Activated CD8-positive, alpha-beta memory T cell treated with anti-CD3 and anti-CD28 coated beads for 36 hours (primary cell): Measurements from ENCODE around the gene TMEM14B. TPM values are rescaled to one million over a fixed set of nuclear protein-coding genes. Genes with fewer than 3 reads are reported as not detected.
"Not testable (repeated sequence)": the region's sequence is repeated elsewhere in the genome, so short reads cannot be mapped to it uniquely, and the experiment has no call there.

Experiments used
- CTCF ChIA-PET: fragments of 350-600 bp; sonication (Branson Sonifier 250); formaldehyde crosslinking; loops from one replicate; lab custom pipeline; 2021; ENCODE audit warnings: antibody characterized with exemption; lab: Charles Lee
- POLR2A ChIA-PET: fragments of 350-600 bp; sonication (Branson Sonifier 250); formaldehyde crosslinking; loops from one replicate; lab custom pipeline; 2021; ENCODE audit warnings: antibody characterized with exemption; lab: Charles Lee
- total RNA-seq, 2 experiments: library from RNA; stranded (reverse); gene quantifications; one replicate each; pipeline ENCODE4 v1.2.3, GENCODE V29; 2021

The TMEM14B gene
- total RNA-seq, 2 experiments from 2014 or later, result 98.0 to 99.3 TPM

DNA sequence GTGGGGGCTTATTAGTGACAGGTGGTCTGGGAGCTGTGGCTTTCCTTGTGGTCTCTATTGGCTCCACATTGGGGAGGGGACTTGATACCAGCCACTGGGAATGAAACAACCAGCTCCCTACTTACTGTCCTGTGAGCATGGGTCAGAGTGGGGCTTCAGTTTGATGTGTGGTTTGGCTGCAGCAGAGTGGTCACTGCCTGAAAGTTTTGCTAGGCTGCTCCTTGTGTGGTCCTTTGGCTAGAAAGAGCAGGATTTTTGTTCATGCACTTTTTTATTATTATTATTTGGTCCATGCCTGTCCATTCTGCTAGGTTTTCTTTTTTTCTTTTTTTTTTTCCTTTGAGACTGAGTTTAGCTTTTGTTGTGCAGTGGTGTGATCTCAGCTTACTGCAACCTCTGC is 7.5 kb upstream of the TMEM14B start:
- POLR2A ChIA-PET, result no interaction called here
- CTCF ChIA-PET, result no interaction called here

DNA sequence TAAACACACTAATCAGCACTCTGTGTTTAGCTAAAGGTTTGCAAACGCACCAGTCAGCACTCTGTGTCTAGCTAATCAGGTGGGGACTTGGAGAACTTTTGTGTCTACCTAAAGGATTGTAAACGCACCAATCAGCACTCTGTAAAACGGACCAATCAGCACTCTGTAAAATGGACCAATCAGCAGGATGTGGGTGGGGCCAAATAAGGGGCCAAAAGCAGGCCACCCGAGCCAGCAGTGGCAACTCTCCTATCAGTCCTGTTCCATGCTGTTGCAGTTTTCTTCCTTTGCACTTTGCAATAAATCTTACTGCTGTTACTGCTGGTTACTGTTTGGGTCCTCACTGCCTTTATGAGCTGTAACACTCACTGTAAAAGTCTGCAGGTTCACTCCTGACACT is 6.0 kb upstream of the TMEM14B start:
- POLR2A ChIA-PET, CTCF ChIA-PET: not testable (repeated sequence)

DNA sequence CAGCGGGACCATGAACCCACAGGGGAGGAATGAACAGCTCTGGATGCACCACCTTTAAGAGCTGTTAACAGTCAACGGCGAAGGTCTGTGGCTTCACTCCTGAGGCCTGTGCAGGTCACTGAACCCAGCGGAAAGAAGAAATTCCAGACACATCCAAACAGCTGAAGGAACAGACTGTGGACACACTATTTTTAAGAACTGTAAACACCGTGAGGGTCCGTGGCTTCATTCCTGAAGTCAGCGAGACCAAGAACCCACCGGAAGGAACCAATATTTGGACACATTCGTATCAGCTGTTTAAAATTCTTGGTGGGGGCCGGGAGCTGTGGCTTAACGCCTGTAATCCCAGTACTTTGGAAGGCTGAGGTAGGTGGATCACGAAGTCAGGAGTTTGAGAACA is 5.4 kb upstream of the TMEM14B start:
- POLR2A ChIA-PET, result interaction anchor here (0.6 kb wide), 1 partner anchor 492 kb away, joined by 9 read pairs; no protein-coding TSS in a partner anchor

DNA sequence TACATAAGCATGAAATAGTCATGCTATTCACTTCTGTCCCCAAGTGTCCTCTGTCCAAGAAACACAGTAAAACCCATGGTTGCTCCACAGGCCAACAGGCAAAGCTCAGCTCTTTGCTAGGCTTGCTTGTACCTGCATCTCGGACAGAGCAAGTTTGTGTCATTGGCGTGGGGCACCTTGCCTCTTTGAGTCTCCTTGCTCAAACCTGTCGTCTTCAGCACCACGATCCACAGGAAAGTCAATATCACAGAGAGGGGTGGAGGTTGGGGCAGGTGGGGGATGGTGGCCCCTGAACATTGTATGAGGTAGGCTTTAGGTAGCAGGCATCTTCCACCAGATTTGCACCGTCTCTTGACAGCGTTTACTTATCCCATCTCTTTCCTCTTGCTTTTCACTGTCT is 4.1 kb upstream of the TMEM14B start:
- POLR2A ChIA-PET, result no interaction called here

More for the DNA sequence above, 5.4 kb upstream of the TMEM14B start:
- CTCF ChIA-PET, result interaction anchor here (0.6 kb wide), 1 partner anchor 115 kb away, joined by 3 read pairs; no protein-coding TSS in a partner anchor

DNA sequence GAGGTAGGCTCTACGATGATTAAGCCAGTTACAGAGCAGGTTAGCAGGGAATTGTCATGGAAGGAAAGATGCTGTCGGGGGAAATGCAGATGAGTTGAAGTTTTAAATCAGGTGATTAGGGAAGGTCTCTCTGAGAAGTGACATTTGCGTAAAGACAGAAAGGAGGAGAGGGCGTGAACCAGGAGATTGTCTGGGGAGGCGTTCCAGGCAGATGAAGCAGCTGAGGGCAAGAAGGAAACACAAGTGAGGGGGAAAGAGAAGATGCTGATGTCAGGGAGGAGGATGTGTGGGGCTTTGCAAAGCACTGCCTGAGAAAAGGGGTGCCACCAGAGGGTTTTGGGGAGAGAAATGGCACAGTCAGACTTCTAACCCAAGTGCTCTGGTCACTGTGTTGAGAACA is 2.5 kb upstream of the TMEM14B start:
- CTCF ChIA-PET, result no interaction called here

More for the DNA sequence above, 4.1 kb upstream of the TMEM14B start:
- CTCF ChIA-PET, result no interaction called here

DNA sequence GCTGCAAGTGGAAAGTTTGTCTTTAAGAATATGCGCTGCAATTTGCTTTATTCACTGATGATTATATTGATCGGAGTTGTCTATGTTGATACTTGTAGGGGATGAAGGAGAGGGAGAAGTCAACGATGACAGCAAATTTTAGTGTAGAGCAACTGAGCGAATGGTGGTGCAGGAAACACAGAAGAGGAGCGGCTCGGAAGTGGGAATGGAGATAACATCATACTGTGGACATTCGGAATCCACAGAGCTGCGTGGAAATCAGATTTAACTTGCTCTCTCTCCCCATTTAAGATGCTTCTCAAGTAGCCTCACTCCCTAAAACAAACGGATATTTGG is 722 bp upstream of the TMEM14B start:
- ChIA-PET CTCF (interaction anchor here (1.1 kb wide), 1 partner anchor 52 kb away, joined by 3 read pairs; no protein-coding TSS in a partner anchor), POLR2A (interaction anchor here (0.8 to 2.4 kb wide), 4 partner anchors 15 to 52 kb away, joined by 3 to 13 read pairs (median 8); partner anchors contain the start of genes C6orf52, PAK1IP1 and TMEM14C)

More for the DNA sequence above, 2.5 kb upstream of the TMEM14B start:
- POLR2A ChIA-PET, result no interaction called here

DNA sequence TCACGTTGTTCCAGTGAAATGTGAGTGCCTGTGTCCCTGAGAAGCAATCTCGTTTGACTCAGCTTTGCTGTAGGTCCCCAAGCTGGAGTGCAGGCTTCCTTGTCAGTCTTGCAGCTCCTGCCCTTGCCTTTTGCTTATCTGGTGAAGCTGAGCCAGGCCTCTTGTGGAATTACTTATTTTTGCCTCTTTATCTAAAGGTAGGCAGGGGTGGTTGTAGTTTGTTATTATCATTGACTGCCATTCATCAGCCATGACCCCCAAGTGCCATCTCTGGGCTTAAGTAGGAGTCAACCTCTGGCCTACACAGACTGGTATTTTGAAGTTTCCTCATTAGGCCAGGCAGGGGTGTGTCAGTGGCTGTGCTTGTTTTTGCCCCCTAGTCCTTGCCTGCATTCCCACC is 2.1 kb downstream of the TMEM14B start:
- POLR2A ChIA-PET, result interaction anchor here (0.6 kb wide), 1 partner anchor 14 kb away, joined by 3 read pairs; no protein-coding TSS in a partner anchor
- CTCF ChIA-PET, result interaction anchor here (1.1 kb wide), 1 partner anchor 15 kb away, joined by 3 read pairs; no protein-coding TSS in a partner anchor

DNA sequence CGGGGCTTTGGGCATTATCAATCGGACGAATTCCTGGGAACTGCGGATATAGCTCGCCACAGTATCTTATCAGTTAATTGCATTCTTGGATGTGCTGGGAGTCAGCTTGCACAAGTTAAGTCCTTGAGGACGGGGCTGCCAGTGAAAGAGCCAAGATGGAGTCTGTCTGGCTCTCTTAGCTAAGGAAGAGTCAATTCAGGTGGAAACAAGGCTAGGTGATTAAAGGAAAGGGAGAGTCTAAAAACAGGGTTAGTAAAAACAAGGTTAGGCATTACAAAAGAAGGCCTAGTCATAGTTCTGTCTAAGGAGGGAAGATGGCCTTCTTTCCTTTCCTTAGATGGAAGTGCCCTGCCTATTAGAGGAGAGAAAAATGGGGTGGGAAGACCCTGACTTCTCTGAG is 3.0 kb downstream of the TMEM14B start:
- POLR2A ChIA-PET, result not testable (repeated sequence)
- CTCF ChIA-PET, result interaction anchor here (0.8 kb wide), 1 partner anchor 47 kb away, joined by 3 read pairs; no protein-coding TSS in a partner anchor

DNA sequence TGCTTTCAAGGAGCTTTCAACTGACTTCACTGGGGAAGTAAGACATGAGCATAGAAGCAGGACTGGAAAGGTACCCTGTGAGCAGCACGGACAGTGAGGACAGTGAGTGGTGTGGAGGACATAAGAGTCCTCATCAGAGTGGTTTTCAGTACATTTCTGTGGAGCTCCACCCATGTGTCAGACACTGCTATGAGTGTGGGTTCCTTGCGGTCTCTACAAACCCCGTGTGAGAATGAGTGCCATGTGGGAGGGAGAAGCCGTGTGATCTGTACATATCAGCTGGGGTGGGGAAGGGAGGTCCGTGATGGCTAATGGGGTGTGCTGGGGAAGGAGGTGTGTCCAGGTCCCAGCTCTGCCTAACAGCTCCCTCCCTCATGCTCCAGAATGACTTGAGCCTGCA is 4.2 kb downstream of the TMEM14B start:
- POLR2A ChIA-PET, result interaction anchor here (0.6 kb wide), 1 partner anchor 31 kb away, joined by 3 read pairs; no protein-coding TSS in a partner anchor
- CTCF ChIA-PET, result not testable (repeated sequence)

DNA sequence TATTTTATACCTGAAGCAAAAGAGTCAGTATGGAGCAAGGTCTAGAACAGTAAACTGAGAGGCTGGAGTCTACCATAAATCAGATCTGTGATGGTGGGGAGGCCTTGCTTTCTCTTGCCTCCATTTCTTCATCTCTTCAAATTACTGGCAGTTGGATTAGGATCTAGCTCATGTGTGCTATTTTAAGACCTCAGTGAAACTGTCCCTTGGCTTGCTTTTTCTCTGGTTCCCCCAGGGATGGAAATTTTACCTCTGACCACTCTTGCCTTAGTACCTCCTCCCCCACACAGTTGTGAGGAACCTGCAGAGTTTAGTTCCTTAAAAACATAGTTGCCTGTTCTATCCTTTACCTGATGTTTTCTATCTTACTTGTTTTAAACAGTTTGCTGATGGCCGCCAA is 8.5 kb downstream of the TMEM14B start:
- POLR2A ChIA-PET, result no interaction called here
- CTCF ChIA-PET, result interaction anchor here (0.5 kb wide), 1 partner anchor 97 kb away, joined by 3 read pairs; no protein-coding TSS in a partner anchor

DNA sequence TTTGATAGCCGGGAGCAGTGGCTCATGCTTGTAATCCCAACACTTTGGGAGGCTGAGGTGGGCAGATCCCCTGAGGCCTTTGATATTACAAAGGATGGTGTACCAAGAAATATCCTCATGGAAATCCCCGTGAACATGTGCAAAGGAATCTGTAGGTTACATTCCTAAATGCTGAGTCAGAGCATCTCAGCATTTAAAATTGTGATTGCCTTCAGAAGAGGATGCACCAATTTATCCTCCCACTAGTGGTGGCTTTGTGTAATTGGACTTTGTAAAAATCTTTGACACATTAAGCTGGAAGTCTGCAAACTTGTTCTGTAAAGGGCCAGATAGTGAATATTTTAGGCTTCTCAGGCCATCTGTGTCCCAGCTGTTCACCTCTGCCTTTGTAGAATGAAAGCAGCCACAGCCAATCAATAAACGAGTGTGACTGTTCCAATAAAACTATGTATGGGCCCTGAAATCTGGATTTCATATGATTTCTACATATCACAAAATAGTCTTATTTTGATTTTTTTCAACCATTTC is 11.8 kb downstream of the TMEM14B start:
- POLR2A ChIA-PET, result no interaction called here
- CTCF ChIA-PET, result interaction anchor here (0.8 to 2.1 kb wide), 2 partner anchors 10 to 11 kb away, joined by 3 to 4 read pairs; no protein-coding TSS in a partner anchor

DNA sequence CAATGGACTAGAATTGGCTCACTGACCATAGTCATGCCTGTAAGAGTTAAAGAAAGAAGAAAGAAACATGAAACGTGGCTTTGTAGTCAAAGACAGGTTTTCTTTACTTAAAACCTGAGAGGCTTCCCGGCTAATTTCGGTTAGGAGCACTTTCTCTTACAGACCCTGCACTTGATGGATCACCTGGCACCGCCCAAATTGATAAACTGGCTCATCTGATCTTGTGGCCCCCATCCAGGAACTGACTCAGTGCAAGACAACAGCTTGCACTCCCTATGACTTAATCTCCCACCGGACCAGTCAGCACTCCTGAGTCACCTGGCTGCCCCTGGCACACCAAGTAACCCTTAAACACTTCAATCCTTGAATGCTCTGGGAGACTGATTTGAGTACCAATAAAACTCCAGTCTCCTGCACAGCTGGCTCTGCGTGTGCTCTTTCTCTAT is 12.3 kb downstream of the TMEM14B start:
- ChIA-PET POLR2A (no interaction called here), CTCF (interaction anchor here (0.6 to 2.1 kb wide), 5 partner anchors 10 to 286 kb away, joined by 3 to 4 read pairs (median 3); no protein-coding TSS in a partner anchor)

DNA sequence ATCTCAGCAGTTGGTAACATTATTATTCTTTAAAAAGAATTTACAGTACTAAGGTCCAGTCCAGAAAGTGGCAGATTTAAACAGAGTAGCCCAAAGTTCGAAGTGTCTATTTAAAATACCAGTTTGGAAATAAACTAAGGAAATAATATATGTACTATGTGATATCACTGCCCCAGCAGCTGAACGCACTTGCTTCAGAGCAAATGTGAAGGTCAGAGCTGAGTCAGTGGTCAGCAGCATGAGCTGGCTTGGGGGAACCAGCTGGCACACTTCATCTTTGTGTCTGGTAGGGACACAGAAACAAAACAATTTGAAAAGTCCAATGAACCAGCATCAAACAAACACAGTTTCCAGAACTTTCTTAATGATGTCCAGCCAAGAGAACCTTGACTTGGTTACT is 15.4 kb downstream of the TMEM14B start:
- POLR2A ChIA-PET, result no interaction called here

DNA sequence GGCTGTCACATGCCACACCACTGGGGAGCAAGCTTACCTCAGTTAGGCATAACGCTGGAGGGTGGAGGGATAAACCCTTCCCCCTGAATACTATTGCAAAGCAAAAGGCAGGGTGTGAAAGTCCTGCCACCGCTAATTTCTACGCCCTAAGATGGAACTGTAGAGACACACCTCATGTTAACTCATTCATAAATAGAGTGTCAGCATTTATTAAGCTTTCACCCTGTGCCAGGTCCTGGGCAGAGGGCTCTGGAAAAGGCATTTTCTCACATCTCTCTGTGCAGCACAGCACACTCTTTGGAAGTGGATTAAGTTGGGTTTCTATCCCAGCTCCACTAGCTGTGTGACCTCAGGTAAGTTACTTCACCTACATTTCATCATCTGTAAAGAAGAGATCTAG is 21.8 kb downstream of the TMEM14B start:
- CTCF ChIA-PET, result interaction anchor here (1.4 kb wide), 1 partner anchor 10 kb away, joined by 4 read pairs; no protein-coding TSS in a partner anchor
- POLR2A ChIA-PET, result no interaction called here

More for the DNA sequence above, 15.4 kb downstream of the TMEM14B start:
- CTCF ChIA-PET, result no interaction called here

DNA sequence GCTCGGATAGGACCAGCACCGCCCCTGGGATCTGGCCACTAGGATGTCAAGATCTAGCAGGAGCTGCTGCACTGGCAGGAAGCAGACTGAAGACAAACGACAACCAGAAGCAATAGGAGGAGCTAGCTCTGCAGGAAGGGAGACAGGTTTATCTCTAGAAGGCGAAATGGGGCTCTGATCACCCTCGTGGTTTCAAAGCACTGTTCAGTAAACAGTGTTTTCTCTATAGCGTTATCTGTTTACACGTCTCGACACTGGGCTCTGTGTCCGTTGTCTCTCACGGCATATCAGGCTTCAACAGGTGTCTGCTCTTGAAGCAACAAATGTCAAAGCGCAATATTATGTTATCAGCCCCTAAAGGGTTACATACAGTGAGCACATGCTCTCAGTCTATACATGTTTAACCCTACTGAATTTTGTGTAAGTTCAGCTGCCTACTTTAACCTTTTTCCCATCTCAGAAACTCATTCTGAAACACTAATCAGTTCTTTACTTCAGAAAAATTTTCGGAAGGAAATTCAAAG is 23.8 kb downstream of the TMEM14B start:
- ChIA-PET POLR2A (no interaction called here), CTCF (no interaction called here)

DNA sequence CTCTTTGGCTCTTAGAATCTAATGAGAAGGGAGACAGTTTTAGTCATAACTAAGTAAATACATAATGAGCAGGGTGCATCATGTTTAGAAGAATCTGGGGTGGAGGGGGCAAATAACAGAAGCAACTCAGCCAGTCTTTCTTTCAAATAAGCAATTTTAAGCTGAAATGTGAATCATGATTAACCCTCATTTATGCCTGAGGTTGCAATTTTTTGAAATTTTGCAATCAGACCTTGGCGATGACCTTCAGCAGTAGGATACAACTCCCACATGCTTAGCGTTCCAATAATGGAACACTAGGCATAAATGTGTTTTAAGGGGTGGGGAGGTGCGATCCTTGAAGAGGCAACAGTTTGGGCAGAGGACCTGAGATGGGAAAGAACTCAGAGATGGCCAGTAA is 30.6 kb downstream of the TMEM14B start:
- ChIA-PET POLR2A (no interaction called here), CTCF (no interaction called here)

DNA sequence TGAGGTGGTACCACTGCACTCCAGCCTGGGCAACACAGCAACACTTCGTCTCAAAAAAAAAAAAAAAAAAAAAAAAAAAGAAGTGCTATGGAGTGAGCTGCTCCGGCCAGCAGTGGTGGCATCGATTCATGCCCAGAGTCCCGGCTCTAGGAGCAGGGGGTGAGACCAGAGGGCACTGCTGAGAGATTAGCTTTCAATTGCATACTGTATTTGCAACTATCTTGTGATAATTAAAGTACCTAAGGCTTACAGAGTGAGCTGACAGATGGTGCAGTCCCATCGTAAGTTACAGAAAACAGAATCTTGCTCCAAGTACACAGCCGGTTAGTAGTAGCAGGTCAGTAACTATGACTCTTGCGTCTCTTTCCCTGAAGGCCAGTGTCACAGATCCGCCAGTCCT is 31.5 kb downstream of the TMEM14B start:
- POLR2A ChIA-PET, result no interaction called here
- CTCF ChIA-PET, result no interaction called here

DNA sequence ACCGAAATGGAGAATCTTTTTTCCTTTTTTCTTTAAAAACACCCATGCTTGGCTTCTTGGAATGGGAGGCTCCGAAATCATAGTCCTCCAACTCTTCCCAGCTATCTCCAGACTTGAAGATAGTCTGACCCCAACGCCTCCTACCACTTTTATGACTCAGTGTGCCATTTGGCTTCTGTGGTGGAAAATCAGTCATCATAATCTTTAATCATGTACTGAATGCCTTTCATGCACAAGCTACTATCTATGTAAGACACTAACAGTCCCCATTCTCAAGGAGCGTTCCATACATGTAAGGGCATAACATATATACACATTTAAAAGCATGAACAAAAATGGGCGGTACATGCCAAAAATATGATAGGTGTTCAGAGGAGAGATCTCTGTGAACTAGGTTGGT is 44.1 kb downstream of the TMEM14B start:
- CTCF ChIA-PET, result interaction anchor here (1.5 kb wide), 1 partner anchor 313 kb away, joined by 4 read pairs; no protein-coding TSS in a partner anchor

DNA sequence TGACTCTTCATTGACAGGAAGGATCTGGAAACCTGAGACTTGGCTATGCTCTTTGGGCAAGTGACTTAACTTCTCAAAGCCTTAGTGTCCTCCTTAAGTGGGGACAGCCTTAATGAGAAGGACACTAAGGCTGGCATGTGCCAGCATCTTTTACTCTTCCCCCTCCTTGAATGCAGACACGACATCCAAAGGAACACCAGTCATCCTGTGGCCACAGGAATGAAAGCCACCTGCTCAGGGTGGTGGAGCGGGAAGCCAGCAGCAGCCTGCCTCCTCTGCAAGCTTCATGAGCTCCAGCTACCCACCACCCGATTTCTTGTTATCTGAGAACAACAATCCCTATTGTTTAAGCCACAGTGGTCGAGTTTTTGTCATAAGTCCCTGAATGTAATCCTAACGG is 44.5 kb downstream of the TMEM14B start:
- CTCF ChIA-PET, result interaction anchor here (1.5 kb wide), 1 partner anchor 313 kb away, joined by 4 read pairs; no protein-coding TSS in a partner anchor
- POLR2A ChIA-PET, result no interaction called here

More for the DNA sequence above, 44.1 kb downstream of the TMEM14B start:
- POLR2A ChIA-PET, result no interaction called here

DNA sequence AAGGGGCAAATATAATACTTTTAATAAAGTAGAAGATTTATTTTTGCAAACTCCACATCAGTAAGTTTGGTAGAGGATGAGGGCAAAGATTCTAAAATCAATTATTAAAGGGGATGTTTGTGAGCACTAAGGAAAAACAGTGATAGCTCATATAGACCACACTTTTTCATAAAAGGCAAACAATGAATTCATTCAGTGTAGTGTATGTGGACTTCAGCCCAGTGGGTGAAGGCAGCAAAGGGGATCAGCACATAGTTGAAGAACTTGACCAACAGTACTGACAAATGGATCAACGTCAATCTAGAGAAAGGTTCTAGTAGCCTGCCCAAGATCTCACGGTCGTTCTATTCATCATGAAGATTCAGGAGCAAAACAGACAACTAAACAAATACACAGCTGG is 45.4 kb downstream of the TMEM14B start:
- CTCF ChIA-PET, result interaction anchor here (1.5 kb wide), 1 partner anchor 314 kb away, joined by 4 read pairs; no protein-coding TSS in a partner anchor
- POLR2A ChIA-PET, result no interaction called here
